Neuronal stem cell (in vitro differentiated cells): ENCODE measurements around the gene BAD.

Experiments
- DNase-seq: peaks from one replicate; pipeline ENCODE4 v3.0.0-alpha.2; 2013; ENCODE audit warnings: low spot score
- H2AFZ ChIP-seq: one replicate; pipeline ENCODE4 v1.6.1; 2013; ENCODE audit warnings: mild to moderate bottlenecking, low read length, inconsistent platforms
- H2AK5ac ChIP-seq: 2 replicates; pipeline ENCODE4 v1.6.1; 2013; ENCODE audit warnings: low read depth, mild to moderate bottlenecking, inconsistent platforms, low read length, moderate library complexity, mixed read lengths
- H2BK120ac ChIP-seq: 2 replicates; pipeline ENCODE4 v1.6.1; 2013; ENCODE audit warnings: low read depth, mild to moderate bottlenecking, inconsistent platforms, low read length, moderate library complexity, mixed read lengths
- H2BK12ac ChIP-seq: one replicate; pipeline ENCODE4 v1.6.1; 2013; ENCODE audit warnings: low read length, inconsistent platforms
- H2BK15ac ChIP-seq: 2 replicates; pipeline ENCODE4 v1.6.1; 2013; ENCODE audit warnings: mild to moderate bottlenecking, low read length, inconsistent platforms, mixed read lengths
- H2BK5ac ChIP-seq: one replicate; pipeline ENCODE4 v1.6.1; 2013; ENCODE audit warnings: inconsistent platforms, mild to moderate bottlenecking, low read length, moderate library complexity
- H3K14ac ChIP-seq: one replicate; pipeline ENCODE4 v1.6.1; 2013; ENCODE audit warnings: low read length, inconsistent platforms
- H3K18ac ChIP-seq: 2 replicates; pipeline ENCODE4 v1.6.1; 2013; ENCODE audit warnings: low read length, inconsistent platforms
- H3K23ac ChIP-seq: 2 replicates; pipeline ENCODE4 v1.6.1; 2013; ENCODE audit warnings: low read depth, mild to moderate bottlenecking, mixed read lengths, low read length, inconsistent platforms; ENCODE audit not compliant: poor library complexity
- H3K27ac ChIP-seq: replicated peaks from 3 replicates; pipeline ENCODE4 v1.5.1; 2013; ENCODE audit warnings: low read length, inconsistent platforms
- H3K27me3 ChIP-seq, 3 experiments: 2 replicates each; pipeline ENCODE4 v1.6.1; 2013; ENCODE audit warnings: low read length in 3 of 3, mild to moderate bottlenecking in 2 of 3, inconsistent platforms in 1 of 3, low read depth in 1 of 3, mixed read lengths in 1 of 3, moderate library complexity in 1 of 3; ENCODE audit not compliant: control insufficient read depth in 3 of 3, insufficient read depth in 3 of 3
- H3K36me3 ChIP-seq, 2 donors: replicated peaks in 1 of 2; 2 replicates each; pipeline ENCODE4 v1.6.1; 2013; ENCODE audit warnings: low read length in 2 of 2; ENCODE audit not compliant: control insufficient read depth in 2 of 2, insufficient read depth in 2 of 2
- H3K4ac ChIP-seq: 2 replicates; pipeline ENCODE4 v1.6.1; 2013; ENCODE audit warnings: inconsistent platforms, mild to moderate bottlenecking, low read length, moderate library complexity
- H3K4me1 ChIP-seq, 2 donors: 1 replicate in 1 of 2; 2 replicates in 1 of 2; pipeline ENCODE4 v1.6.1; 2013; ENCODE audit warnings: low read length in 2 of 2, low read depth in 1 of 2; ENCODE audit not compliant: control insufficient read depth in 2 of 2, insufficient read depth in 1 of 2
- H3K4me2 ChIP-seq: one replicate; pipeline ENCODE4 v1.6.1; 2013; ENCODE audit warnings: mild to moderate bottlenecking, low read length, inconsistent platforms; ENCODE audit not compliant: insufficient read depth, poor library complexity, severe bottlenecking
- H3K4me3 ChIP-seq, 2 donors: 2 replicates each; pipeline ENCODE4 v1.5.1; 2013; ENCODE audit warnings: low read length in 2 of 2, mild to moderate bottlenecking in 2 of 2, inconsistent platforms in 1 of 2, moderate library complexity in 1 of 2
- H3K79me1 ChIP-seq: one replicate; pipeline ENCODE4 v1.6.1; 2013; ENCODE audit warnings: low read depth, mild to moderate bottlenecking, inconsistent platforms, low read length, moderate library complexity
- H3K9ac ChIP-seq: one replicate; pipeline ENCODE4 v1.6.1; 2013; ENCODE audit warnings: mild to moderate bottlenecking, low read depth, low read length, inconsistent platforms; ENCODE audit not compliant: poor library complexity
- H3K9me3 ChIP-seq, 2 donors: replicated peaks in 1 of 2; 2 replicates each; pipeline versions ENCODE3 to v1.6.1; 2013; ENCODE audit warnings: low read length in 2 of 2, mild to moderate bottlenecking in 2 of 2, inconsistent platforms in 1 of 2, low read depth in 1 of 2, mixed read lengths in 1 of 2, moderate library complexity in 1 of 2; ENCODE audit not compliant: control insufficient read depth in 2 of 2, insufficient read depth in 1 of 2
- H4K8ac ChIP-seq: one replicate; pipeline ENCODE4 v1.6.1; 2013; ENCODE audit warnings: low read depth, mild to moderate bottlenecking, inconsistent platforms, low read length, moderate library complexity
- H4K91ac ChIP-seq: one replicate; pipeline ENCODE4 v1.6.1; 2013; ENCODE audit warnings: low read length, low read depth, mild to moderate bottlenecking, inconsistent platforms; ENCODE audit not compliant: poor library complexity
- WGBS, 2 donors: extraction: QIAGEN DNeasy Blood & Tissue Kit; methylation state at CpG; one replicate each; pipeline ENCODE4 v1.1.7; 2013; ENCODE audit warnings: missing lambda C conversion rate in 2 of 2, mixed read lengths in 1 of 2; ENCODE audit not compliant: insufficient read length in 2 of 2, insufficient replicate concordance in 1 of 2; ENCODE audit errors: extremely low coverage in 2 of 2; 5-methylcytosine and 5-hydroxymethylcytosine counted together

BAD gene

DNA sequence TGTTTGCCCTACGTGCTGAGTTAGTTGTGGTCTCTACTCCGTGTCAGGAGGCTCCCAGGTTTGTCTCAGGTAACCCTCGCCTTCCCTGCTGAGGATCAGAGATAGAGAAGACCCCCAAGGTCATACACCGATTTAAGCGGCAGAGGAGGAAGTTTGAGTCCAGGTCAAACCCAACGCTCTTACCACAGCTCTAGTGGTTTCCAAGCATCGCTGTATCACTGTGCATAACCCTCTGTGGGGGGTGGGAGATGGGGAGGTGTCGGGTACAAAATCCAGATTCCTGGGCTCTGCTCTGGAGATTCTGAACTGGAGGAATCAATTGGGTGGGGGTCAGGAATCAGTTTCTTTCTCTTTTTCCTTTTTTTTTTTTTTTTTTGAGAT is 53.5 kb downstream of the BAD start:
- Histone ChIP-seq H3K4me2 (peak overlapping the region; percentile 59), H3K9ac (peak overlapping the region; percentile 95), H2BK12ac (no peak overlapping the region), H3K23ac (no peak overlapping the region), H3K14ac (no peak overlapping the region), H3K9me3 (no peaks in the 10 kb centered on the region), H2AFZ (peak overlapping the region; percentile 91), H3K4me1 (peaks cover 18 to 20% of the 10 kb centered on the region in 2 donors), H3K4me3 (peak overlapping the region; percentile 72 to 86), H3K18ac (peak overlapping the region; percentile 94), H4K91ac (no peak overlapping the region), H3K4ac (no peak overlapping the region), H3K27ac (no peak overlapping the region), H2BK120ac (peak overlapping the region; percentile 88), H2BK5ac (no peak overlapping the region), H4K8ac (no peak overlapping the region), H3K79me1 (peaks cover 6% of the 10 kb centered on the region), H3K27me3 (peaks cover 0 to 36% (median 0%) of the 10 kb centered on the region in 3 experiments), H2AK5ac (no peak overlapping the region), H3K36me3 (peaks cover 0 to 5% of the 10 kb centered on the region in 2 donors), H2BK15ac (no peak overlapping the region)
- WGBS, 2 donors = no CpG with 5 or more reads among the region's 8 CpGs
- no peak for DNase-seq

DNA sequence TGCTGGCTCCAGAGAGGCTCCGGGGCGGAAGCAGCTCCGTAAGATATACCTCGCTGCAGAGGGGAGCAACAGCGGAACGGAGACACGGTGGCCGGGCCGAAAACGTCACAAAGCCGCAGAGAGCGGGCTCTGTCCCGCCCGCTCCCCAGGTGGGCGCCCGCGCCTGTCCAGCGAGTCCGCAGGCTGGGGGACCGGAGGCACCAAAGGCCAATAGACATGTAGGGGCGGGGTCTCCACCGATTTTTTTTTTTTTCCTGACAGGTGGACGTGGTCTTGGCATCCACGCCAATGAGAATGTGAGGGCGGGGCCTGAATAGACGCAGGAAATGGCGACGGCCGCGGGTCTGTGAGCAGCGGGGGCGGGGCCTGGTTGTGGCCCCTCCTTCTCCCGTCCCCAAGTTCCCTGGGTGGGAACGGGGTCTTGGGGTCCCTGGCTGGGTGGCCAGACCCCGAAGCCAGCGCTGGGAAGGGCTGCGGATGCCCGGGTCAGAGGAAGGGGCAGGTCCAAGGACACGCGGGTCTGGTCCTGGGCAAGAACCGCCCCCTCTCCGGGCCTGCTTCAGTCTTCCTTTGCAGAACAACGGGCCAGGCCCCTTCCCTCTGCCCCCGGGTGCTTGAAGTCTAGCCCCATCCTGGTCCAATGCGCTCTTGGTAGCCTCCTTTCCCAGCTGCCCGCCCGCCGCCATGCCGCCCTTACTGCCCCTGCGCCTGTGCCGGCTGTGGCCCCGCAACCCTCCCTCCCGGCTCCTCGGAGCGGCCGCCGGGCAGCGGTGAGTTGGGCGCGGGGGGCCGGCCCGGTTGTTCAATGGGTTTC is 54.1 kb downstream of the BAD start, which contains the start of gene DNAJC4:
Gene DNAJC4, plus strand, starts transcription at position 378 of the 814 bp plus-strand sequence. Its CDS starts 307 bp downstream, at position 685.
- Histone ChIP-seq H3K27ac (peak within 1 kb of the TSS; percentile 45), H2AFZ (peak within 1 kb of the TSS; percentile 91)

DNA sequence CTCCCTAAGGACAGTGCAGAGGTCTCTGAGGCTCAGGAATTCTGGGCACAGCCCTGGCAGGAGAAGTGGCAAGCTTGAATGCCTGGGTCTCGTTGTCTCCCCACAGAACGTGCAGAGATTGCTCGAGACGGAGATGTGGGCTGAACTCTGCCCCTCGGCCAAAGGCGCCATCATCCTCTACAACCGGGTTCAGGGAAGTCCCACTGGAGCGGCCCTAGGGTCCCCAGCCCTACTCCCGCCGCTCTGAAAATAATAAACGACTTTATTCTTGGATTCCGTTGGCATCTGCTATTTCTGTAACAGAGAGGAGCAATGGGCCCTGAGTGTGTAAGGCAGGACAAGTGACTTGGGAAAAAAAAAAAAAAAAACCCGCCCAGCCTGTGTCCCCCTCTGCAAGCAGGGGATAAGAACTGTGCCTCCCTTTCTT is 54.7 kb downstream of the BAD start:
- H2BK5ac ChIP-seq = no peak overlapping the region
- peaks cover 3% of the 10 kb centered on the region for H3K79me1 ChIP-seq
- peak overlapping the region; percentile 59 for H3K4me2 ChIP-seq
- no peaks in the 10 kb centered on the region for H3K9me3 ChIP-seq
- no peak overlapping the region for H4K8ac ChIP-seq
- H4K91ac ChIP-seq = no peak overlapping the region
- peak overlapping the region; percentile 72 to 75 for H3K4me3 ChIP-seq
- H2BK12ac ChIP-seq = no peak overlapping the region
- peak overlapping the region; percentile 45 for H3K27ac ChIP-seq
- H3K18ac ChIP-seq = no peak overlapping the region
- DNase-seq = no peak
- no peak overlapping the region for H2BK120ac ChIP-seq
- H3K14ac ChIP-seq = no peak overlapping the region
- no peak overlapping the region for H3K23ac ChIP-seq
- peak overlapping the region; percentile 83 for H2AK5ac ChIP-seq
- peaks cover 0 to 27% (median 0%) of the 10 kb centered on the region in 3 experiments for H3K27me3 ChIP-seq
- H2BK15ac ChIP-seq = peak overlapping the region; percentile 43
- H2AFZ ChIP-seq = peak overlapping the region; percentile 91
- H3K36me3 ChIP-seq = peaks cover 0 to 5% of the 10 kb centered on the region in 2 donors
- H3K4me1 ChIP-seq = peaks cover 23 to 25% of the 10 kb centered on the region in 2 donors
- no CpG with 5 or more reads among the region's 13 CpGs for WGBS, 2 donors
- no peak overlapping the region for H3K9ac ChIP-seq
- no peak overlapping the region for H3K4ac ChIP-seq

More for the DNA sequence above, 54.1 kb downstream of the BAD start, which contains the start of gene DNAJC4:
- Histone ChIP-seq H2BK12ac (peak within 1 kb of the TSS; percentile 95), H2AK5ac (peak within 1 kb of the TSS; percentile 83), H3K9me3 (no peaks in the 10 kb centered on the region), H2BK120ac (peak within 1 kb of the TSS; percentile 88), H3K27me3 (peaks cover 0 to 32% (median 0%) of the 10 kb centered on the region in 3 experiments), H3K4me1 (peaks cover 18 to 21% of the 10 kb centered on the region in 2 donors), H3K4ac (no peak within 1 kb of the TSS), H3K9ac (peak within 1 kb of the TSS; percentile 95), H4K8ac (no peak within 1 kb of the TSS), H3K36me3 (peaks cover 0 to 5% of the 10 kb centered on the region in 2 donors), H3K14ac (peak within 1 kb of the TSS; percentile 83), H3K18ac (peak within 1 kb of the TSS; percentile 94), H3K4me2 (peak within 1 kb of the TSS; percentile 59), H4K91ac (no peak within 1 kb of the TSS), H3K4me3 (peak within 1 kb of the TSS; percentile 72 to 86), H3K23ac (peak within 1 kb of the TSS; percentile 90), H2BK5ac (no peak within 1 kb of the TSS), H2BK15ac (peak within 1 kb of the TSS; percentile 80), H3K79me1 (peaks cover 3% of the 10 kb centered on the region)
- no CpG with 5 or more reads among the region's 62 CpGs for WGBS, 2 donors
- DNase-seq = peak; percentile 95
